GM12892 (cell line): ENCODE results near the gene S100A5.

ENCODE experiments used
- POLR2A ChIP-seq: IDR thresholded peaks from 2 replicates; pipeline ENCODE4 v1.6.1; 2011; ENCODE audit warnings: low read depth, low read length, control low read depth
- POLR2AphosphoS5 ChIP-seq: IDR thresholded peaks from 2 replicates; pipeline ENCODE4 v1.6.1; 2011; ENCODE audit warnings: low read depth, low read length, control low read depth
- TAF1 ChIP-seq: IDR thresholded peaks from 2 replicates; pipeline ENCODE4 v1.6.1; 2011; ENCODE audit warnings: low read depth, mild to moderate bottlenecking, control low read depth, low read length, borderline replicate concordance

DNA sequence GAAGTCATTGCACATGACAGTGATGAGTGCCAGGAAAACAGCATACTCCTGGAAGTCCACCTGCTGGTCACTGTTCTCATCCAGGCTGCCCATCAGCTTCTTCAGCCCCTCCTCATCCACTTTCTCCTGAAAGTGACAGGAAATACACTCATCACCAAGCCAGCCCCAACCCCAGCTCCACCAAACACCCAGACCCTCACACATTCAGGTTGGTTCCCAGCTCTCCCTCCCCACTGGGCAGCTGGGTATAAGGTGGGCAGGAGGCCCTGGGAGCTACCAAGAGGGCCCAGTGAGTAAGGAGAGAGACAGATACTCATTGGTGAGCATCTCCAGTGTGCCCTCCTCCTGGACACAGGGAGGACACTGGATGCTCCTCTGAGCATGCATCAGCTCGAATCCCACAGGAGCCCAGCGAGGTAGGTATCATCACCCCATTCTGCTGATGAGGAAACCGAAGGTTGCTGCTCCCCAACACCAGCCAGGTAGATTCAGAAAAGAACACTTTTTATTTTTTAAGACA, 20.8 kb upstream of the S100A5 start:
- TF ChIP-seq POLR2AphosphoS5, result no peak
- TF ChIP-seq POLR2A, result no peak
- TF ChIP-seq TAF1, result no peak
